Mesodermal cell (in vitro differentiated cells): Measurements from ENCODE around the gene LYRM9.

Experiments
- H3K27ac ChIP-seq: 2 replicates; pipeline ENCODE4 v1.7.0; 2013; ENCODE audit warnings: mild to moderate bottlenecking, low read depth, low read length, moderate library complexity; ENCODE audit not compliant: severe bottlenecking
- H3K36me3 ChIP-seq: 2 replicates; pipeline ENCODE4 v1.7.1; 2013; ENCODE audit warnings: mild to moderate bottlenecking, low read length, moderate library complexity; ENCODE audit not compliant: control insufficient read depth, insufficient read depth
- H3K4me1 ChIP-seq: one replicate; pipeline ENCODE4 v1.7.1; 2013; ENCODE audit warnings: mild to moderate bottlenecking, low read length; ENCODE audit not compliant: insufficient read depth, control insufficient read depth, poor library complexity, severe bottlenecking
- H3K4me3 ChIP-seq: 2 replicates; pipeline ENCODE4 v1.7.0; 2013; ENCODE audit warnings: low read length, control low read depth, mild to moderate bottlenecking; ENCODE audit not compliant: insufficient read depth, poor library complexity, severe bottlenecking; ENCODE audit errors: extremely low read depth
- H3K9me3 ChIP-seq: 2 replicates; pipeline ENCODE4 v1.7.1; 2013; ENCODE audit warnings: mild to moderate bottlenecking, low read length, moderate library complexity; ENCODE audit not compliant: control insufficient read depth
- WGBS, 2 experiments: methylation state at CpG; one replicate each; pipeline ENCODE4 v1.1.5; 2013; ENCODE audit warnings: missing lambda C conversion rate in 2 of 2; ENCODE audit not compliant: insufficient coverage in 2 of 2; 5-methylcytosine and 5-hydroxymethylcytosine counted together

LYRM9 gene

DNA sequence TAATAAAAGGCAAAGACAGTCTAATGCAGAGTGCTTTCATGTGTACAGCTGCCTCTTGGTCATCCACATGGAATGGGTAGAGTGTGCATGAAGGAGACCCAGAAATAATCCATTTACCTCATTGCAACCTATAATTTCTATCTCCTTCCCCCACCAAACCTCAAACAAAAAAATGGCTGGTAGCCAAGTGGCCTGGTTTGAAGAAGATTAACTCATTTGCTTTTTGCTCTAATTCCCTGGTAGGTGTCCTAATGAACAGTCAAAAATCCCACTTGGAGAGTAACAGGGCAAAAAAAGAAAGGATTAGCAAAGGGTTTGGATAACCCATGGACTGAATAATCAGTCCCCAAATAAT, 13.0 kb upstream of the LYRM9 start:
- H3K36me3 ChIP-seq = no peaks in the 10 kb centered on the region
- no peak overlapping the region for H3K4me3 ChIP-seq
- no peak overlapping the region for H3K27ac ChIP-seq
- H3K9me3 ChIP-seq = no peaks in the 10 kb centered on the region
- H3K4me1 ChIP-seq = no peaks in the 10 kb centered on the region

DNA sequence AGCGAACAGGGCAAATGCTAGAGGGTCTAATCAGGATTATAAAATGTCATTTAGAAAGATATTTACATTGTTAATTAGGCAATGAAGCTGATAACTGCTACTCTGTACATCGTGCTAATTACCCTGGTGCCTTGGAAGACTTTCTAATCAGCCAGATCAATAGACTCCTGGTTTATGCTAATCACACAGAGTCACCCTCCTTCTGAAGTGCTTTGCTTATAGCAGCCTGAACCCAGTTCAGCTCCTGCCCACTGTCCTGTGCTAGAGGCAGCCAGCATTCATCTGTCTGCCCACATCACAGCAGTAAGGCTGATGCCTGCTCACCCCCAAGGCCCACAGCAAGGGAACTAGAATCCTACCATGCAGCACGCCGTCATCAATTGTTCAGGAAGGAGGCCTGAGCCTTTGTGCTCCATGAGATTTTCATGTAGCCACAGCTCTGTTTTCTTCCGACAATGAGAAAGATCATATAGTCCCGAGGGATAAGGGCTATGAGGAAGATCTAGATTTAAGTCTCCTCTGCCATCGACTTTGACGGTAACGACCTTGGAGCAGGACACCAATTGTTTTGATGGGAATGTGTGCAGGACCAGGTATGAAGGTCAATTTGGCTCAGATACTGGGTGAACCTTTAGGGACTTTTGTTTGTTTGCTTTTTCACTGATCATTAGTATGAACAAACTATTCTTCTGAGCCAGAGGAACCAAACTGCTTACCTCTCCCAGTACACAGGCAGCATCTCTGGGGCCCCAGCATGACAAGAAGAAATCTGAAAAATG, 12.5 kb upstream of the LYRM9 start:
- no peak overlapping the region for H3K4me3 ChIP-seq
- 90 to 92% methylated on average over 7 to 9 of the region's 9 CpGs for WGBS, 2 experiments

DNA sequence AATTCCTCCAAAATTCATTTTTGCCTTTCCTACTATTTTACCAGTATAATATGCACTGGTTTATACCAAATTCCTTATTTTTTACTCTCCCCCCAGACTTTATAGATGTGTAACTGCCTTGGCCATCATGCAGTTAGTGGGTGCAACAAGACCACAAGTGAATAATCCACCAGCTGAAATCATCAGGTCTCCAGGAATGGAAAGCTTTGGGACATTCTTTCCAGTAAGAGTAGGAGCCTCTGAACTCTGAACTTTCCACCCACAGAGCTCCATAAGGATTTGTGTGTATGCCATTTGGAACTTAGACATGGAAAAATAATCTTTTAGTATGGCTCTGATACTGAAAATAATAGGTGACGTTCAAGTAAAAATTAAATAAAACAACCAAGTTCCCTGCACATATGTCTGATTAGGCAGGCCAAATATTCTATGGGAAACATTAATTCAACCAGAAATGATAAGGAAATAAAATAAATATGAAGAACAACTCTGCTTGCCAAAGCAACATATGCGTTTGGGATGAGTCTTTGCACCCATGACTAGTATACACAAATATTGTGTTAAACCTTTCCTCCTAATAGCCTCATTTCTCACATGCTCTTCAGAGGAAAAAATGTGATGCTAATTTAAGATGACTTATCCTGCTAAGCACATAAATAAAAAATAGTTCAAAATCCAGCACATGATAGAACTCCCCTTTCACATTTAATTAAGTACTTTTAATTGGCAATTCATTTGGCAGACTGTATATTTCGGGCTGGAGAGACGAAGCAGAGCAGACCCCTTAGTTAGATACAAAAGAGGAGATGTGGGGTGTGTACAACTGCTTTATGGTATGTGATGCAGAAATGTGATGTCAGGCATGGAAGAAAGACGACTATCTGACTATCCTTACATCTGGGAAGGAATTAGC, 11.6 kb upstream of the LYRM9 start:
- Histone ChIP-seq H3K4me1 (no peaks in the 10 kb centered on the region), H3K4me3 (no peak overlapping the region), H3K9me3 (no peaks in the 10 kb centered on the region), H3K27ac (no peak overlapping the region), H3K36me3 (no peaks in the 10 kb centered on the region)
- WGBS, 2 experiments = 81 to 93% methylated on average over 2 to 3 of the region's 5 CpGs

More for the DNA sequence above, 12.5 kb upstream of the LYRM9 start:
- H3K36me3 ChIP-seq = no peaks in the 10 kb centered on the region
- H3K4me1 ChIP-seq = no peaks in the 10 kb centered on the region
- no peak overlapping the region for H3K27ac ChIP-seq
- H3K9me3 ChIP-seq = no peaks in the 10 kb centered on the region

DNA sequence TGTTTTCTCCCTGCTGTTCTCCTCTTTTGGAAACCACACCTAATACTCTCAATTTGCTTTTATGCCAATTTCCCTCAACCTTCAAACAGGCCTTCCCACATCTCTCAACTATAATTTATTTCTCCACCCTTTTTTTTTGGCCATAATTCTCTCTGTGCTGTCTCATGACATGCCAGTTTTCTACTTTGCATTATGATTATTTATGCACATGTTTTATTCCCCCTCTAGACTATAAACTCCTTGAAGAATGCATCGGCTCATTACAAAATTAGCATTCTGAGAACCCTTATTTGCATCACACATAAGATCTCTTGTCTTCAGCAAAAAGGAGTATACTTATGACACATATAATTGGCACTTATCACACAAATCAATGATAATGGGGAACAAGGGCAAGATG, 10.9 kb upstream of the LYRM9 start:
- H3K4me3 ChIP-seq = no peak overlapping the region
- H3K9me3 ChIP-seq = no peaks in the 10 kb centered on the region
- whole genome bisulfite sequencing, 2 experiments = no CpG with 5 or more reads among the region's 1 CpG
- H3K36me3 ChIP-seq = no peaks in the 10 kb centered on the region
- H3K27ac ChIP-seq = no peak overlapping the region
- no peaks in the 10 kb centered on the region for H3K4me1 ChIP-seq

DNA sequence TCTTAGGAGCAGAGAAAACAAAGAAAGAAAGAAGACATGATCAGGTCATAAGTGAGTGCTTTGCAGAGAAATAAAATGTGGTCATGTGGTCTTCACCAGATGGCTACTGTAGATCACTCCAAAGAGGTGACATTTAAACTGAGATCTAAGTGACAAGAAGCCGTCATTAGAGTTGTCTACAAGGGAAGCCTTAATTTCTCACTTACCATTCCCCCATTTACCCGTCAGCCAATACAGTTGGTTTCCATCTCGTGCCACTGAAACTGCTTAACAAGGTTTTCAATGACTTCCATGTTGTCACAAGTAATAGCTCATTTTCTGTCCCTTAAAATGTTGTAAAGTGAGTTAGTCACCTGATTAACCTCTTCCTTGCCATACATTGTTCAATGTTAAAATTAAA, 6.4 kb upstream of the LYRM9 start:
- Histone ChIP-seq H3K4me1 (no peaks in the 10 kb centered on the region), H3K4me3 (no peak overlapping the region), H3K36me3 (no peaks in the 10 kb centered on the region), H3K9me3 (no peaks in the 10 kb centered on the region), H3K27ac (no peak overlapping the region)
- 100% methylated on average over 1 of the region's 3 CpGs; no CpG with 5 or more reads in 1 of the 2 experiments for WGBS, 2 experiments

DNA sequence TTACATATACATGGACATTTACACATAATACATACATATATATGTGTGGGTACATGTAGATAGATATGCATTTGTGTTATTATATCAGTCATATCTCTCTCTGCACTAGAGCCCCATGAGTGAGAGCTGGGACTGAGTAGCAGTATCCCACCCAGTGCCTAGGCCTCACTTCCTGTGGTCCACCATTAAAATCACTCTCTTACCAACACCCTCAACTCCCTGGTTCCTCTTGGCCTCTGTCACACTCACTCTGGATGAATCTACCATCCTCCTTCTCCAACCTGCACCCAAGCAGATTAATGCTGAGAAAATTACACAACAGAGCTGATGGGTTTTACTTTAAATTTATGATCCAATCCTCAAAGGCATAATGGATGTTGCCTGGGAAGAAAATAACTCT, 4.9 kb upstream of the LYRM9 start:
- Histone ChIP-seq H3K9me3 (no peaks in the 10 kb centered on the region), H3K4me1 (no peaks in the 10 kb centered on the region), H3K27ac (no peak overlapping the region), H3K36me3 (no peaks in the 10 kb centered on the region), H3K4me3 (no peak overlapping the region)

DNA sequence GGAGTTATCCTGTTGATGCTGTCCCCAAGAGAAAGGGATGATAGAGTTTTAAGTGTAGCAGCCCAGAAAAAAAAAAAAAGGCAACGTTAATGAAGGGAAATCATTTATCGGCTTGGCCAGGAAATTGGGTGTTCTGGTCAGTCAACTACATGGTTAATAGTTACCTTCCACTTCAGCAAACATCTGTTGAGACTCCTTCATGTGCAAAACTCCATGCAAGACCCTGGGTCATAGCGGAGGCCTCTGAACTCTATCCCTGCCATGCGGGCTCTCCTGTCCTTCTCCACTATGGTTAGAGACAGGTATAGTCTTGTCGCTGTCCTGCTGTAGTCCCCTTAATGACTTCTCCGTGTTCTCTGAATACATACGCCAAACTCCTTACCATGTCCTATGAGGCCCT, 3.5 kb upstream of the LYRM9 start:
- WGBS, 2 experiments = 88 to 95% methylated on average over 5 to 6 of the region's 7 CpGs
- Histone ChIP-seq H3K4me3 (no peak overlapping the region), H3K9me3 (no peaks in the 10 kb centered on the region), H3K36me3 (no peaks in the 10 kb centered on the region), H3K27ac (no peak overlapping the region), H3K4me1 (no peaks in the 10 kb centered on the region)

DNA sequence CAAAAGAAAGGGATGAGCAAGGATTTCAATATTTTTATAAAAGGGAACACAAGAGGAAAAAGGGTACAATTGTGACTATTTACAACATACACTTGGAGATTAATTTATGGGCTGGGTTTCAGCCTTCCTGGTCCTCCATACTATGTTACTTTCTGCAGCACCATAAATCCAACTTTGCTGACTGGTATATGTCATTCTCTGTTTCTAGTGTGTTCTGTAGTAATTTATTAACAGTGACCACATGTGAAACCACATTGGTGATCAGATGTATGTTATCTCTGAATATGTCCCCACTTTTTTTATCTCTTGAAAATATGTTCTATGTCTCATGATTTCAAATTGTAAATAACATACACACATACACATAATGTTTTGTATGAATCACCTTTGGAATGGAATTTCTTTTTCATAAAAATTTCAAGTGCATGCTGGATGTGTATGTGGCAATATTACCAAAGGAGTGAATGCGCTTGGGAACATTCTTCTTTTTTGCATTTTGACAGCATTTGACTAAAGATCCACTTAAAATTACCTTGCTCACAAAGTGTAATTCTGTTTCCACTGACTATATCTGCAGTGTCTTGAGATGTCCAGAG, 2.9 kb upstream of the LYRM9 start:
- no peaks in the 10 kb centered on the region for H3K36me3 ChIP-seq
- no peaks in the 10 kb centered on the region for H3K4me1 ChIP-seq
- H3K9me3 ChIP-seq = no peaks in the 10 kb centered on the region
- no peak overlapping the region for H3K4me3 ChIP-seq
- no peak overlapping the region for H3K27ac ChIP-seq
- 80% methylated on average over 1 of the region's 1 CpG; no CpG with 5 or more reads in 1 of the 2 experiments for whole genome bisulfite sequencing, 2 experiments

DNA sequence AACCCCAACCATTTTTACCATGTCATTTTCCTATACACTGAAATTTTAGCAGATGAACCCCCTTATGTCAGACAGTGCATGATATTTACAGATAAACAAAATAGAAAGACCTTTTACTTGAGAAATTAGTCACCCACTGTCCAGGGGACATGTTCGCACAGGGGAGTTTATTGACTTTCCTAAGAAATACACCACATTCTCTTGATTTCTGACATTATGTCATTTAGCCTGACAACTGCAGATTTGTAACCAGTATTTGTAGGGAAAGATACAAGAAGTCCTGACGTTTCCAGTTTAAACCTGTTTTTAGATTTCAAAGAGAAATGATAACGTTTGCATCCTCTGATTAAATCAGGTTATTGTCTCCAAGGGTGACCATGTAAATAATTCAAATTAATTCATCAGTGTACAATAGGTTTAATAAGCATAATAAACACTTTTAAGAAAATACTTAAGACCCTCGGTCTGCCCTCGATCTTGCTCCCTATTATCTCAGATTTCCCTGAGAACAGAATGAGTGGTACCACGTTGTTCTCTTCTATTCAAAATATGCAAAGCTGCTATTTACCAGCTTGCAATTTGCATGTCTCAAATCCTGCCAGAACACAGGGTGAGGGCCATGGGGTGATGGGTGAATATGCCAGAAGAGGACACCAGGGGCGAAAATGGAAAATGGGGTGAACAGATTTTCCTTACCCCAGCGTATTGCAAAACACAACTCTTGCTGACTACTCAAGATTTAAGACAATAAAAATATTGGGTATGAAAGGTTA, 2.1 kb upstream of the LYRM9 start:
- Histone ChIP-seq H3K4me1 (no peaks in the 10 kb centered on the region), H3K27ac (no peak overlapping the region), H3K36me3 (no peaks in the 10 kb centered on the region), H3K9me3 (no peaks in the 10 kb centered on the region), H3K4me3 (no peak overlapping the region)
- 89% methylated on average over 1 of the region's 8 CpGs; no CpG with 5 or more reads in 1 of the 2 experiments for WGBS, 2 experiments

DNA sequence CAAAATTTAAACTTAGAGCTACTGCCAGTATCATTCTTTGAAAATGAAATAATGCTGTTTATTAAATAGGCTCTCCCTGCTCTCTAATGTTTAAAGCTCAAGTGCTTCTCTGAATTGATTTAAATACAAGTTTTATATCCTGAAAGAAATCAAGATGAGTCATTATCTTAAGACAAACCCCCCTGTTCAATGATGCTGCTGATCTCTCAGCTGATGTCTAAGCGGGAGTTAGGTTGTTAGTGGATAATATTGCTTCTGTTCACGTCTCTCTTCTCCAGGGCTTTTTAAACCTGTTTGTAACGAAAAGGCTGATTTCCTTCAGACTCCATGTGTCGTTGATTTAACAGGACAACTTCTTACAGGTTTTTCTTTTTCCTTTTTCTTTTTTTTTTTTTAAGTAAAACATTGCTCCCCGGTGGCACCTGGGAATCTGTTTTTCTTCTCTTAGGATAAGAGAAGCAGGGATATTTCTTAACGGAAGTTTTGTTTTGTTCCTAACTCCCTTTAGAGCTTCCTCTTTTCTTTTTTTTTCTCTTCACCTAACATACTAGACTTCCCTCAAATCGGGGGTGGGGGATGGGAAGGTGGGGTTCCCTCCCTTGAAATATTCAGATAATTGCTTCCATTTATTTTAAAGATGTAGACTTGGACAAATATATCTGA, 807 bp upstream of the LYRM9 start:
- 70 to 74% methylated on average over 2 to 3 of the region's 7 CpGs for WGBS, 2 experiments
- no peak overlapping the region for H3K4me3 ChIP-seq
- no peaks in the 10 kb centered on the region for H3K36me3 ChIP-seq
- H3K9me3 ChIP-seq = no peaks in the 10 kb centered on the region
- H3K4me1 ChIP-seq = peaks cover 5% of the 10 kb centered on the region
- no peak overlapping the region for H3K27ac ChIP-seq
